GM18507 (cell line): Measurements from ENCODE around the gene HECW1.

Experiments
- DNase-seq: peaks from one replicate; pipeline ENCODE4 v3.0.0; 2011; ENCODE audit warnings: low read depth; ENCODE audit not compliant: insufficient read length; ENCODE audit errors: extremely low spot score
- FAIRE-seq: peaks from 2 replicates; lab custom pipeline; 2011; peaks lifted over from hg19 to GRCh38; lab: Jason Lieb, UNC

The HECW1 gene

GRCh38 chr7:43240565-43240964 is 128.1 kb downstream of the HECW1 start:
- no peak for FAIRE-seq
- DNase-seq, result no peak

- FAIRE-seq (no peak), DNase-seq (no peak)
Measured at GRCh38 chr7:43242628-43243255, 130.3 kb downstream of the HECW1 start.

GRCh38 chr7:43244232-43244631 is 131.8 kb downstream of the HECW1 start:
- FAIRE-seq (no peak), DNase-seq (no peak)

- DNase-seq (no peak), FAIRE-seq (no peak)
Measured at GRCh38 chr7:43244784-43245183, 132.3 kb downstream of the HECW1 start.

GRCh38 chr7:43247757-43248156 is 135.3 kb downstream of the HECW1 start:
- FAIRE-seq (no peak), DNase-seq (no peak)

GRCh38 chr7:43248553-43248952 is 136.1 kb downstream of the HECW1 start:
- DNase-seq (no peak), FAIRE-seq (no peak)

- DNase-seq (no peak), FAIRE-seq (no peak)
Measured at GRCh38 chr7:43248961-43249822, 136.7 kb downstream of the HECW1 start.

GRCh38 chr7:43249823-43250145 is 137.3 kb downstream of the HECW1 start:
- no peak for DNase-seq
- no peak for FAIRE-seq

GRCh38 chr7:43260980-43261878 is 148.8 kb downstream of the HECW1 start:
- DNase-seq (peak; percentile 32), FAIRE-seq (peak; percentile 90)

GRCh38 chr7:43265139-43265538 is 152.7 kb downstream of the HECW1 start:
- no peak for DNase-seq
- FAIRE-seq, result no peak

GRCh38 chr7:43273939-43274719 is 161.7 kb downstream of the HECW1 start:
- no peak for FAIRE-seq
- DNase-seq, result no peak

- FAIRE-seq (no peak), DNase-seq (no peak)
Measured at GRCh38 chr7:43274752-43275151, 162.3 kb downstream of the HECW1 start.

GRCh38 chr7:43276547-43276946 is 164.1 kb downstream of the HECW1 start:
- FAIRE-seq (no peak), DNase-seq (no peak)

GRCh38 chr7:43278088-43278644 is 165.7 kb downstream of the HECW1 start:
- DNase-seq (no peak), FAIRE-seq (no peak)

GRCh38 chr7:43281268-43281667 is 168.8 kb downstream of the HECW1 start:
- FAIRE-seq (no peak), DNase-seq (no peak)

- no peak for FAIRE-seq
- DNase-seq, result no peak
Measured at GRCh38 chr7:43283706-43284105, 171.3 kb downstream of the HECW1 start.

- FAIRE-seq (no peak), DNase-seq (no peak)
Measured at GRCh38 chr7:43289826-43290225, 177.4 kb downstream of the HECW1 start.

- no peak for FAIRE-seq
- no peak for DNase-seq
Measured at GRCh38 chr7:43290978-43291377, 178.5 kb downstream of the HECW1 start.

- no peak for DNase-seq
Measured at GRCh38 chr7:43291789-43292188, 179.3 kb downstream of the HECW1 start.

More at GRCh38 chr7:43291789-43292188, 179.3 kb downstream of the HECW1 start:
- no peak for FAIRE-seq
